Central memory CD8-positive, alpha-beta T cell (primary cell): Measurements from ENCODE around the gene SMIM10.
A peak's percentile ranks its signal among the peaks of the same experiment; 100 is the strongest.
"Not testable (repeated sequence)": the region's sequence is repeated elsewhere in the genome, so short reads cannot be mapped to it uniquely, and the experiment has no call there.

Source experiments
- ATAC-seq: fragments of 150-1000 bp; cut with Tn5 transposase; replicated peaks from 2 replicates; pipeline ENCODE4 v1.10.0; 2022; ENCODE audit warnings: mild to moderate bottlenecking, moderate FRiP score, moderate number of reproducible peaks; ENCODE audit not compliant: poor library complexity, severe bottlenecking; ENCODE audit errors: extremely low read depth
- DNase-seq, 2 donors: peaks; one replicate each; pipeline ENCODE4 v3.0.0; 2021; ENCODE audit warnings: low spot score in 2 of 2
- H3K27ac Mint-ChIP-seq: one replicate; pipeline ENCODE4 v1.8.0; 2022; ENCODE audit warnings: low read depth, mild to moderate bottlenecking, moderate library complexity, mixed read lengths
- H3K27me3 Mint-ChIP-seq: one replicate; pipeline ENCODE4 v1.8.0; 2022; ENCODE audit warnings: mixed read lengths
- H3K36me3 Mint-ChIP-seq: one replicate; pipeline ENCODE4 v1.8.0; 2022; ENCODE audit warnings: mild to moderate bottlenecking, moderate library complexity, mixed read lengths; ENCODE audit not compliant: insufficient read depth
- H3K4me1 Mint-ChIP-seq: one replicate; pipeline ENCODE4 v1.8.0; 2022; ENCODE audit warnings: mixed read lengths
- H3K4me3 Mint-ChIP-seq: one replicate; pipeline ENCODE4 v1.8.0; 2022; ENCODE audit warnings: mild to moderate bottlenecking, moderate library complexity, mixed read lengths
- H3K9me3 Mint-ChIP-seq: one replicate; pipeline ENCODE4 v1.8.0; 2022; ENCODE audit warnings: mixed read lengths

SMIM10 gene

DNA sequence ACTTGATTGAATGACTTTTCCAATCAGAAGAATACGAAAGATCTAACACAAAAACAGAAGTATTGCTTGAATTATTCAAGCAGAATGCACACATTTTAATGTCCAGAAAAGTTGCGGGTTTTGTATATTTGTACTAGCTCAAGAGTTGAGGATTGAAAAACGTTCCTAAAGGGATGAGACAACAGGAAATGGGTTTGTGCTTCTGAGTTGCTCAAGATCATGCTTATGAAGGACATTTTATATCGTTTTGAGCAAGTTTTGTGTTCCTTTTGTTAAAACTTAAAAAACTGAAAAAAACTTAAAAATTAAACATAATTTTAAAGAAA, 353 bp upstream of the SMIM10 start:
- ATAC-seq (no peak), DNase-seq (no peak)
- no peak overlapping the region for H3K27ac Mint-ChIP-seq
- H3K9me3 Mint-ChIP-seq = no peaks in the 10 kb centered on the region
- no peak overlapping the region for H3K4me3 Mint-ChIP-seq
- peaks cover 11% of the 10 kb centered on the region for H3K4me1 Mint-ChIP-seq
- peaks cover 2% of the 10 kb centered on the region for H3K36me3 Mint-ChIP-seq
- peaks cover 35% of the 10 kb centered on the region for H3K27me3 Mint-ChIP-seq

DNA sequence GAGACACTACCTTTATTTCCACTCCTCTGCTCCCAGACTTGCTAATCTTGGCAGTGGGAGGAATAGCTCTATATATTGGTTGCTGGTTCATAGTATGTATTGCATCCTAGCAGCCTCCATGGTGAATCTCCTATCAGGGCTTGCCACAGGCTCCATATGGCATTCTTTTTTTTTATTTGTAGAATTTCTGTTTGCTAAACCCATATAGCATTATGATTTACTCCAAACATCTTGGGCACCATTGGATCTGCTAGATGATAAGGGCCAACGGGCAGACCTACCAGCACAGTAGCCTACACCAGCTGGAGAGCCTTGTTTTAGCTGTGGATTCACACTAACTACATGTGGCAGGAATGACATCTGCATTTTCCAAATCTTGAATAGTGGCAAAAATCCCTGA, 6.9 kb downstream of the SMIM10 start:
- no peak overlapping the region for H3K4me3 Mint-ChIP-seq
- ATAC-seq (no peak), DNase-seq (no peak)
- no peaks in the 10 kb centered on the region for H3K9me3 Mint-ChIP-seq
- H3K27ac Mint-ChIP-seq = no peak overlapping the region
- no peaks in the 10 kb centered on the region for H3K4me1 Mint-ChIP-seq
- peaks cover 2% of the 10 kb centered on the region for H3K36me3 Mint-ChIP-seq
- no peaks in the 10 kb centered on the region for H3K27me3 Mint-ChIP-seq

DNA sequence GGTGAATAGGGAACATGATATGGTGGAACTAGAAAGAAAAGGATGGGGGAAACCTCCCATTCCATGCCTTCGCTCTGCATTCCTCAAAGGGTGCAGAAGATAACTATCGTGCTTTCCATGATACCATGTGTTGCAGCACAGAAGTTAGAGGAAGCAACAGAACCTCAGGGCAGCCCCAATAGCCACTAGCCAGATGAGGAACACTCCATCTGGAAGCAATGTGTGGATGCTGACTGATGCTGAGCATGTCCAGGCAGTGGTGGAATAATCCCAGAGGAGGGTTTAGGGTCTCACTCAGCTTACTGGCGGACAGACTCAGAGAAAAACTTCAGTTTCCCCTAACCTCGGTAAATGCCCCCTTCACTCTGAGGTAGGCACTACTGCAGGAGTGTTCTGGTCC, 7.5 kb downstream of the SMIM10 start:
- DNase-seq = no peak
- ATAC-seq = no peak
- Mint-ChIP-seq H3K4me3 (no peak overlapping the region), H3K9me3 (no peaks in the 10 kb centered on the region), H3K4me1 (no peaks in the 10 kb centered on the region), H3K27ac (no peak overlapping the region), H3K27me3 (no peaks in the 10 kb centered on the region), H3K36me3 (peaks cover 2% of the 10 kb centered on the region)

DNA sequence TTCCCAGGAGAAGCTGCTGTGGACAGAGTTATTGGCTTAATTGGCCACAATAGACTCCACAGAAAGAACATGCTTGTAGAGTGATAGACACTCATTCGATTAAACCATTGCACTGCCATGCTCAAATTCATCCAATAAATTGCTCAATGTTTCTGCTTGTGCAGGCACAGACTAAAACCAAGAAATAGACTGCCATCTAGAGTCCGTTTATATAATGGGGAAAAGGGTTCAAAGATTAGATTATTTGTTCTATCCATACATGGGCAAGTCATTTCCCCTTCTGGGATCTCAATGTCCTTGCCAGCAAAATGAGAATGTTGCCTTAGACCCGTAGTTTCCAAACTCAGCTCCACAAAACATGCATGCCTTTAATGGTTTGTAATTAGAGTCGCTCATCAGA, 8.7 kb downstream of the SMIM10 start:
- DNase-seq (no peak), ATAC-seq (no peak)
- Mint-ChIP-seq H3K27me3 (no peaks in the 10 kb centered on the region), H3K4me1 (peaks cover 8% of the 10 kb centered on the region), H3K9me3 (no peaks in the 10 kb centered on the region), H3K4me3 (no peak overlapping the region), H3K36me3 (peaks cover 4% of the 10 kb centered on the region), H3K27ac (no peak overlapping the region)

DNA sequence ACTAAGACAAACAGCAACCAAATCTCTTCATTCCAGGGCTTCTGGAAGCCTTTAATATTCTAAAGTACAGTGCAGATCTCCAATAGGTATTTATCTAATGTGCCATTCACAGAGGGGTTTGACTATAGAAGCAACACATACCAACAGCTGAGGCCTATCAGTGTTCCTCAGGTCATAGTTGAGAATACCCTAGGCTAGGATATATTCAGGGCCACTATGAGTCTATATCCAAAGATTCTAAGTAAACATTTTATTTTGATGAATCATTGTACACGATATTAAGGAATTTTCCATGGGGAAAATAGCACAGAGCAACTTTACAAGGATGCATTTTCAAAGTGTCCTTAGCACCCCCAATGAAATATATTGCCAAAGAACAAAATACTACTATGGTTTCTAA, 9.7 kb downstream of the SMIM10 start:
- H3K27me3 Mint-ChIP-seq = no peaks in the 10 kb centered on the region
- DNase-seq = no peak
- no peaks in the 10 kb centered on the region for H3K9me3 Mint-ChIP-seq
- H3K4me3 Mint-ChIP-seq = no peak overlapping the region
- no peak overlapping the region for H3K27ac Mint-ChIP-seq
- peaks cover 8% of the 10 kb centered on the region for H3K4me1 Mint-ChIP-seq
- ATAC-seq = no peak
- peaks cover 4% of the 10 kb centered on the region for H3K36me3 Mint-ChIP-seq

DNA sequence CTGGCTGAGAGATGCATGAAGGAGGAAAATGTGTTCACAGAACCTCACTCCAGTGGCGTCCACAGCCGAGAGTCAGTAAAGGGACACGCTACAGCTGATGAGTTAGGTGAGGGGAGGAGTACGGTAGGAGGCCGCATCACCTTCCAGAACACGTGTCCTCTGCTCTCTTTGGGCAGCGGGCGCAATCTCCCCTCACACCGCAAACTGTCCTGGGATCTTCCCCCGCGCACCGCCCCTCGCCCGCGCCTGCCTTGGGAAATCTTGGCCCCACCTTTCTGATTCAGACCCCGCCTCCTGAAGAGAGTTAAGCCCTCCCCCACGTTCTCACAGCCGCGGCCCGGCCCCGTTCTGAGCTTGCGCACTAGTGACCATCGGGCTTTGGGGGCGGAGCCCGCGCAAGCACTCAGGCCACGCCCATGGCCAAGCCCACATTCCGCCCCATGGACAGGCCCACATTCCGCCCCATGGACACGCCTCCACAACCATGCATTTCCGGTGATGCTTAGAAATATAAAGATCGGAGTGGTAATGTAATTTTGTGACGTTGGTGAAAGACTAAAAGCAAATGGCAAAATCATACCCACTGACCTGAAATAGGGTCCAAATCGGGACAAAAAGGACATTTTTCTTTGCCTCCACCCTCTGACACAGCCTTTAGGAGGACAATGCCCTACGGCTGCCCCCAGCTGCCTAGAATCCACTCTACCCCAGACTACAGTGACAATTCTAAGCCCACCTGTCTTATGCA, 13.3 kb downstream of the SMIM10 start:
- peak overlapping the region; percentile 88 for H3K4me3 Mint-ChIP-seq
- no peaks in the 10 kb centered on the region for H3K27me3 Mint-ChIP-seq
- DNase-seq (peak; percentile 82 to 85), ATAC-seq (peak; percentile 93)
- peak overlapping the region; percentile 53 for H3K27ac Mint-ChIP-seq
- peaks cover 8% of the 10 kb centered on the region for H3K4me1 Mint-ChIP-seq
- no peaks in the 10 kb centered on the region for H3K9me3 Mint-ChIP-seq
- peaks cover 4% of the 10 kb centered on the region for H3K36me3 Mint-ChIP-seq

DNA sequence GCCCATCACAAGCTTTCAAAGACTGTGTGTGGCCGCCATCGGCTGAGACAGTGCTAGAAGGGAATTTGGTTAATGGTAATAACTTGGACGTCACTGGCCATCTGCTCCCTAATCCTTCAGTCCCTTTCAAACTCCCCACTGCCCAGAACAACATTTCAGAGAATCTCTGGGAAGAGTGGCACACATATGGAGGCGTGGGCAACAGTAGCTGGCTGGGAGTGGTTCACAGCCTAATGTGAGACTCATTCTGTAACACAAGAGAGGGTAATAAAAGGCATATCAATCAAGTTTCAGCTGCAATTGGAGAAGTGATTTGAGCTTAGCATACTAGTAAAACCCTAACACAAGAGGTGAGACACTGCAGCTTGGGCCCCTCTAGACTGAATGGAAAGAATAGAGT, 15.4 kb downstream of the SMIM10 start:
- Mint-ChIP-seq H3K4me3 (no peak overlapping the region), H3K27me3 (no peaks in the 10 kb centered on the region), H3K4me1 (peaks cover 8% of the 10 kb centered on the region), H3K9me3 (no peaks in the 10 kb centered on the region), H3K27ac (no peak overlapping the region), H3K36me3 (peaks cover 2% of the 10 kb centered on the region)
- no peak for DNase-seq
- no peak for ATAC-seq

DNA sequence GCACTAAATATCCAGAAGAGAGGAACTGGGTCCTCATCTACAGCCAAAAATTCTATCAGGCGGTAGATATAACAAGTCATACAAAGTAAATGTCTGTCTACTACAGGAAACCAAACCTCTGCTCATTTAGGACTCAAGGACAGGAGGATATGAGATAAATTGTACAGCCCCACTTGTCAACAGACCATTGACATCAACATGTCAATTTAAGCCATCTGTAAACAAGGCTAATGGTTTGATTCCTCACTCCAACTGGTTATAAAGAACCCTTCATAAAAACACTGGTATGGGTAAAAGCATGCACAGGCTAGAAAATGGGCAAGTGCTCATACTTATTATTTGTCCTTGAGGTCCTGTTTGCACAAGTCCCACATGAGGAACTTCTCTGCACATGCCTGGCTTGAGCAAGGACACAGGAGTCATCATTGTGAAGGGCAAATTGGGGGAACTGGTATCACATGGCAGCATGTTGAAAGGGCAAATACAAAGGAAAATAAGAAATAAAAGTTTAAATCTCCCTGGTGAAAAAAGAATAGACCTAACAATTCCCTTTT, 18.3 kb downstream of the SMIM10 start:
- H3K36me3 Mint-ChIP-seq = peaks cover under 1% of the 10 kb centered on the region
- no peak overlapping the region for H3K4me3 Mint-ChIP-seq
- H3K4me1 Mint-ChIP-seq = peaks cover 4% of the 10 kb centered on the region
- peaks cover 7% of the 10 kb centered on the region for H3K27me3 Mint-ChIP-seq
- H3K27ac Mint-ChIP-seq = no peak overlapping the region
- no peaks in the 10 kb centered on the region for H3K9me3 Mint-ChIP-seq
- ATAC-seq (no peak), DNase-seq (no peak)

DNA sequence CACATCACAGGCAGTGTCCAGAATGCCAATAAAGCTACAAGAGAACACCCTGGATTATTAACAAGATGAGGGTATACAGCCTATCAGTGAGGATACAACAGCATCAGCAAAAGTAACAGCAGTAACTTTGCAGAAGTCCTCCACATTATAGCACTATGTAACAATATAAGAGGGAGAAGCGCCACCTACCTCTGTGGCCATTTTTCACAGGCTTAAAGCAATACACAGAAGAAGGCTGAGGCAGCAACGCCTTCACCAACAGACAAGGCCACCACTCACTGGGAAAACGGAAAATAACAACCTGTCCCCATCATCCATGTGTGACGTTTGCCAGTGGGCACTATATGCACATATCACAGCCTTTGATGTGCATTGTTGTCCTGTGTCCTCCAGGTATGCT, 19.0 kb downstream of the SMIM10 start:
- Mint-ChIP-seq H3K9me3 (no peaks in the 10 kb centered on the region), H3K27me3 (peaks cover 7% of the 10 kb centered on the region), H3K36me3 (no peaks in the 10 kb centered on the region), H3K4me3 (no peak overlapping the region), H3K27ac (no peak overlapping the region), H3K4me1 (no peaks in the 10 kb centered on the region)
- DNase-seq = no peak
- no peak for ATAC-seq

DNA sequence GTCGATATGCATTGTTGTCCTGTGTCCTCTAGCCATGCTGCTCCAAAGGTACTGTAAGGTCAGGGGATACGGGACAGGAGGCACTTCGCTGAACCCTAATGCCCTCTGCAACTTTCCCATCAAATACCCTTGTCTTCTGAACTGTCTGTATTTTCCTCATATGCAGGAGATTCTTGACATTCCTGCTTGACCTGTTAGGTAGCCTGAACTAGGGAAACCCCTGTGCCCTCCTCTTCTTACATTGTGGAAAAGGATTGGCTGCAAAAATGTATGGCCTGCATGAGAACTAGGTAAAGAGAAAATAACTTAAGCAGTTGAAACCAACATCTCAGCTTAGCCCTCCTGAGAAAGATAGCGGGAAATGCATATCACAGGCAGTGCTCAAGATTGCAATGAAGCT, 20.1 kb downstream of the SMIM10 start:
- Mint-ChIP-seq H3K27me3 (peaks cover 7% of the 10 kb centered on the region), H3K4me3 (no peak overlapping the region), H3K4me1 (no peaks in the 10 kb centered on the region), H3K9me3 (no peaks in the 10 kb centered on the region), H3K36me3 (no peaks in the 10 kb centered on the region), H3K27ac (no peak overlapping the region)
- no peak for DNase-seq
- no peak for ATAC-seq

DNA sequence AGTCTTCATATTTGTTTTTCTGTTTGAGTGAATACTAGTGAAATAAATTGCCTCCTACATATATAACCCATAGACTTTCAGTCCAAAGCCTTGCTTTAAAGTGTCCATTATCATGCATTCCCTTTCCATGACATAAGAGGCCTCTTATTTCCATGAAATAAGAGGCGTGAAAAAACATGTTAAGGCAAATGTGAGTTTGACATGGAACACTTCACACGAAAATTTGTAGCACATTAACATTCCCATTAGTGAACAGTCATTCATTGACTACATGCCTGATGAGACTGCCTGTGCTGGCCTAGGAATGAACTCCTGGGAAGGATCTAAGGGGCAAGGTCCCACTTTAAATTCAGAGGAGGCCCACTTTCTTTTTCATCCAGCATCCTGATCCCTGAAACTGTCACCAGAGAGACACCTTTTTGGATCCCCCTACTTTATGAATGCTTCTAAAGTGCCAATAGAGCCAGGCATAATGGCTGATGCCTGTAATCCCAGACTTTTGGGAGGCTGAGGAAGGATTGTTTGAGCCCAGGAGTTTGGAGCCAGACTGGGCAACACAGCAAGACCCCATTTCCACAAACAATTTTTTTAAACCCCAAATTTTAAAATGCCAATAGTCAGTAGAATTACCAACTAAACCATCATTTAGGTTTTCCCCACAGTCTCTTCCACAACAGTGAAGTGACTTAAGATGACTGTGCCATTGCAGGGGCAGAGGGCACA, 24.9 kb downstream of the SMIM10 start:
- H3K27me3 Mint-ChIP-seq = peaks cover 7% of the 10 kb centered on the region
- no peak for DNase-seq
- no peaks in the 10 kb centered on the region for H3K9me3 Mint-ChIP-seq
- no peak overlapping the region for H3K27ac Mint-ChIP-seq
- no peak for ATAC-seq
- no peaks in the 10 kb centered on the region for H3K4me1 Mint-ChIP-seq
- H3K36me3 Mint-ChIP-seq = no peaks in the 10 kb centered on the region
- no peak overlapping the region for H3K4me3 Mint-ChIP-seq

DNA sequence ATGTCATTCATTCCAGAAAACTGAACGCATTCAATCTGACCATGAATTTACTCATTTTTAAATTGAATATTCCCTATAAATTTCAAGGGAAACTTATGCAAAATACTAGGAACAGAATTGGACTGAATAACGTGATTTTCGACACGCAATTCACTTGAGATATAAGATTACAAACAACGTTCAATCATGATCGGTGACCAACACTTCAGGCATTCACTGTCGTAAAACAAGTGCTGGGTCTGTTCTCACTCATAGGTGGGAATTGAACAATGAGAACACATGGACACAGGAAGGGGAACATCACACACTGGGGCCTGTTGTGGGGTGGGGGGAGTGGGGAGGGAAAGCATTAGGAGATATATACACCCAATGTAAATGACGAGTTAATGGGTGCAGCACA, 29.1 kb downstream of the SMIM10 start:
- peaks cover 42% of the 10 kb centered on the region for H3K27me3 Mint-ChIP-seq
- H3K4me3 Mint-ChIP-seq, H3K27ac Mint-ChIP-seq, DNase-seq, H3K36me3 Mint-ChIP-seq, ATAC-seq, H3K4me1 Mint-ChIP-seq, H3K9me3 Mint-ChIP-seq: not testable (repeated sequence)

DNA sequence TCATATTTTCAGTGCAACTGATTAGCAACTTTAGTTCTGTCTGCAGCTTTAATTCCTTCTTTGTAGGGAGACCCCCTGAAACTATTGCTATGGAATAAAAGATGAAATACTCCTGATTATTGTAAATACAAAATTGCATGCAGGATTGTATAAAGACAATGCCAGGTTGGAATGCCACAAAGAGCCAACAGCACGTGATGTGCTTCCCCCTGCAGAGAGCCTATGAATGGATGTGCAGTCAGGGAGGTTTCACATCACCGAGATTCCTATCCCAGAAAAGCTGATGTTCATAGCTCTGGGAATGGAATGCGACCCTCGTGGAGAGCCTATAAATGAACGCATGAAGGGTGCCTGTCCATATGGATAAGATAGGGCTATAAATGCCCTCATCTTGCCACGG, 33.0 kb downstream of the SMIM10 start:
- DNase-seq, H3K9me3 Mint-ChIP-seq, H3K4me3 Mint-ChIP-seq, ATAC-seq, H3K36me3 Mint-ChIP-seq, H3K4me1 Mint-ChIP-seq, H3K27ac Mint-ChIP-seq: not testable (repeated sequence)
- H3K27me3 Mint-ChIP-seq = peaks cover 66% of the 10 kb centered on the region
